H9 (cell line): Measurements from ENCODE around the gene KIF19. TPM values are rescaled to one million over a fixed set of nuclear protein-coding genes. Genes with fewer than 3 reads are reported as not detected.

Experiments used
- DNase-seq: peaks from one replicate; pipeline ENCODE4 v3.0.0-alpha.2; 2017
- H2AFZ ChIP-seq: one replicate; pipeline ENCODE4 v1.6.1; 2013; ENCODE audit warnings: mild to moderate bottlenecking, low read length, control low read depth, moderate library complexity
- H2AK5ac ChIP-seq: 2 replicates; pipeline ENCODE4 v1.6.1; 2013; ENCODE audit warnings: low read length, control low read depth, mixed read lengths; ENCODE audit not compliant: insufficient read length
- H2BK120ac ChIP-seq: one replicate; pipeline ENCODE4 v1.6.1; 2013; ENCODE audit warnings: low read depth, mild to moderate bottlenecking, low read length, control low read depth, inconsistent platforms; ENCODE audit not compliant: poor library complexity, severe bottlenecking
- H2BK12ac ChIP-seq: 2 replicates; pipeline ENCODE4 v1.6.1; 2013; ENCODE audit warnings: low read length, control low read depth, mixed read lengths, low read depth; ENCODE audit not compliant: insufficient read length
- H2BK15ac ChIP-seq: 2 replicates; pipeline ENCODE4 v1.6.1; 2013; ENCODE audit warnings: low read depth, low read length, control low read depth
- H2BK20ac ChIP-seq: one replicate; pipeline ENCODE4 v1.6.1; 2013; ENCODE audit warnings: low read depth, mild to moderate bottlenecking, low read length, control low read depth, inconsistent platforms; ENCODE audit not compliant: poor library complexity, severe bottlenecking
- H2BK5ac ChIP-seq: 2 replicates; pipeline ENCODE4 v1.6.1; 2013; ENCODE audit warnings: low read length, control low read depth, mixed read lengths; ENCODE audit not compliant: insufficient read length
- H3K14ac ChIP-seq: 2 replicates; pipeline ENCODE4 v1.6.1; 2013; ENCODE audit warnings: low read length, control low read depth; ENCODE audit not compliant: insufficient read depth
- H3K18ac ChIP-seq: 2 replicates; pipeline ENCODE4 v1.6.1; 2013; ENCODE audit warnings: low read depth, mild to moderate bottlenecking, mixed read lengths, low read length, control low read depth; ENCODE audit not compliant: insufficient read length
- H3K23ac ChIP-seq: 2 replicates; pipeline ENCODE4 v1.6.1; 2013; ENCODE audit warnings: low read length, control low read depth, mixed read lengths, low read depth; ENCODE audit not compliant: insufficient read length
- H3K23me2 ChIP-seq: 2 replicates; pipeline ENCODE4 v1.6.1; 2013; ENCODE audit warnings: low read depth, mild to moderate bottlenecking, mixed read lengths, low read length, control low read depth; ENCODE audit not compliant: insufficient read length, poor library complexity, severe bottlenecking
- H3K27ac ChIP-seq: 2 replicates; pipeline ENCODE4 v1.5.1; 2013; ENCODE audit warnings: low read length, control low read depth, mixed read lengths, low read depth; ENCODE audit not compliant: insufficient read length
- H3K27me3 ChIP-seq: 2 replicates; pipeline ENCODE4 v1.6.1; 2013; ENCODE audit warnings: low read length, control low read depth, inconsistent platforms; ENCODE audit not compliant: insufficient read depth
- H3K4ac ChIP-seq: 2 replicates; pipeline ENCODE4 v1.6.1; 2013; ENCODE audit warnings: low read depth, mild to moderate bottlenecking, control low read depth, inconsistent platforms, low read length, moderate library complexity
- H3K4me1 ChIP-seq: 2 replicates; pipeline ENCODE4 v1.6.1; 2013; ENCODE audit warnings: low read length, control low read depth, inconsistent platforms; ENCODE audit not compliant: insufficient read depth
- H3K4me2 ChIP-seq: 2 replicates; pipeline ENCODE4 v1.6.1; 2013; ENCODE audit warnings: low read length, control low read depth, mixed read lengths; ENCODE audit not compliant: insufficient read length, insufficient read depth
- H3K56ac ChIP-seq: 2 replicates; pipeline ENCODE4 v1.6.1; 2013; ENCODE audit warnings: low read depth, mild to moderate bottlenecking, mixed read lengths, low read length, control low read depth; ENCODE audit not compliant: insufficient read length
- H3K79me1 ChIP-seq: 2 replicates; pipeline ENCODE4 v1.6.1; 2013; ENCODE audit warnings: low read depth, mild to moderate bottlenecking, moderate library complexity, low read length, control low read depth, inconsistent platforms; ENCODE audit not compliant: insufficient read depth, poor library complexity, severe bottlenecking
- H3K79me2 ChIP-seq: 2 replicates; pipeline ENCODE4 v1.6.1; 2013; ENCODE audit warnings: low read length, control low read depth, inconsistent platforms; ENCODE audit not compliant: insufficient read depth
- H3K9ac ChIP-seq: 2 replicates; pipeline ENCODE4 v1.6.1; 2013; ENCODE audit warnings: low read length, control low read depth, mixed read lengths; ENCODE audit not compliant: insufficient read length; ENCODE audit errors: extremely low read depth
- H3K9me3 ChIP-seq: one replicate; pipeline ENCODE4 v1.6.1; 2013; ENCODE audit warnings: low read depth, low read length, inconsistent platforms; ENCODE audit not compliant: control insufficient read depth
- H3T11ph ChIP-seq: one replicate; pipeline ENCODE4 v1.6.1; 2013; ENCODE audit warnings: mild to moderate bottlenecking, low read length, control low read depth, inconsistent platforms
- H4K20me1 ChIP-seq: one replicate; pipeline ENCODE4 v1.6.1; 2013; ENCODE audit not compliant: control insufficient read depth, insufficient read length, insufficient read depth
- H4K5ac ChIP-seq: 2 replicates; pipeline ENCODE4 v1.6.1; 2013; ENCODE audit warnings: low read depth, mild to moderate bottlenecking, mixed read lengths, low read length, control low read depth; ENCODE audit not compliant: insufficient read length
- H4K8ac ChIP-seq: replicated peaks from 2 replicates; pipeline ENCODE4 v1.6.1; 2013; ENCODE audit warnings: low read length, control low read depth, mixed read lengths, low read depth; ENCODE audit not compliant: insufficient read length
- H4K91ac ChIP-seq: 2 replicates; pipeline ENCODE4 v1.6.1; 2013; ENCODE audit warnings: low read depth, mild to moderate bottlenecking, moderate library complexity, mixed read lengths, low read length, control low read depth; ENCODE audit not compliant: insufficient read length
- H3K27ac Mint-ChIP-seq, 3 experiments: 2 replicates in 2 of 3; 3 replicates in 1 of 3; pipeline ENCODE4 v1.8.0; 2020 to 2021; ENCODE audit warnings: mixed read lengths in 3 of 3, mild to moderate bottlenecking in 1 of 3, moderate library complexity in 1 of 3
- H3K27me3 Mint-ChIP-seq: 2 replicates; pipeline ENCODE4 v1.8.0; 2021; ENCODE audit warnings: low read depth, mild to moderate bottlenecking, moderate library complexity, mixed read lengths
- H3K36me3 Mint-ChIP-seq, 3 experiments: 2 replicates in 2 of 3; 3 replicates in 1 of 3; pipeline ENCODE4 v1.8.0; 2020 to 2021; ENCODE audit warnings: low read depth in 3 of 3, mixed read lengths in 3 of 3; ENCODE audit not compliant: insufficient read depth in 1 of 3
- H3K4me1 Mint-ChIP-seq, 2 experiments: 2 replicates each; pipeline ENCODE4 v1.8.0; 2020; ENCODE audit warnings: mixed read lengths in 2 of 2
- H3K4me3 Mint-ChIP-seq, 2 experiments: 2 replicates in 1 of 2; 3 replicates in 1 of 2; pipeline ENCODE4 v1.8.0; 2020 to 2021; ENCODE audit warnings: mild to moderate bottlenecking in 2 of 2, mixed read lengths in 2 of 2, moderate library complexity in 1 of 2
- H3K9me3 Mint-ChIP-seq, 2 experiments: 2 replicates in 1 of 2; 3 replicates in 1 of 2; pipeline ENCODE4 v1.8.0; 2020; ENCODE audit warnings: mild to moderate bottlenecking in 2 of 2, mixed read lengths in 2 of 2, moderate library complexity in 1 of 2
- WGBS: extraction: QIAGEN DNeasy Blood & Tissue Kit; methylation state at CpG from one replicate; pipeline ENCODE4 v1.1.7; 2013; ENCODE audit warnings: missing lambda C conversion rate, low lambda C conversion rate, mixed read lengths; ENCODE audit not compliant: insufficient read length; ENCODE audit errors: extremely low coverage; 5-methylcytosine and 5-hydroxymethylcytosine counted together
- total RNA-seq: library from RNA; stranded (reverse); gene quantifications from 2 replicates; pipeline ENCODE4 v1.2.1, GENCODE V29; 2021
- TF ChIP-seq, protein P1 (sequence below): fragments of 200-600 bp; sonication (generic); conservative IDR thresholded peaks from 3 replicates; pipeline ENCODE4 v1.8.0; 2021; ENCODE audit warnings: antibody characterized with exemption, mild to moderate bottlenecking

The KIF19 gene
- total RNA-seq, 1 experiment from 2014 or later = 0.13 TPM

DNA sequence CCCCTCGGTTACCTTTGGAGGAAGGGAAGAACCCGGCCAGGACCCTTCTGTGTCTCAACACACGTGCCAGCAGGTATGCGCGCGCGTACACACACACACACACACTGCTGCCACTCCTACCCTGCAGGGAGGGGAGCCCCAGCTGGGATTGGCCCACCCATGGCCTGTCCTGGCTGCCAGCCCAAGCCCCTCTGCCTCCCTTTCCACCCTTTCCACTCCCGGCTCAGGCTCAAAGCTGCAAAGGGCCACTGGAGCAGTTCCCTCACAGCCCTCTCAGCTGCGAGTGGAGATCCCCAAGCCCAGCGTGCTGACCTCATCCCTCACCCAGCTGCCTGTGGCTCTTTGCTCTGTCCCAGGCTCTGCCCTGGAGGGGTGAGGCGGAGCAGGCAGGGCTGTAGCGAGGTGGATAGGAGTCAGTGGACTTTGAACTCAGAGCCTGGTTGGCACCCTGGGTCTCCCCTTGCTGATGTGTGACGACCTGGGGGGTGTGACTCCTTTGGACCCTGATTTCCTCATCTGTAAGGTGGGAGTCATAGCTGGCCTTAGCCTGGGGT is 14.5 kb downstream of the KIF19 start:
- Histone ChIP-seq H3K27ac (no peak overlapping the region), H2AK5ac (no peak overlapping the region), H3K14ac (no peak overlapping the region; the same call in 1 of the 2 replicates), H3K23ac (no peak overlapping the region), H3K23me2 (no peaks in the 10 kb centered on the region), H3K56ac (no peak overlapping the region), H2BK12ac (no peak overlapping the region), H2BK120ac (no peak overlapping the region), H4K5ac (no peak overlapping the region), H2BK5ac (no peak overlapping the region), H3K9me3 (no peaks in the 10 kb centered on the region), H3K4me2 (no peak overlapping the region), H4K8ac (no peak overlapping the region), H3K18ac (no peak overlapping the region), H4K91ac (no peak overlapping the region), H2BK15ac (no peak overlapping the region), H3T11ph (no peak overlapping the region), H3K27me3 (no peaks in the 10 kb centered on the region), H4K20me1 (no peaks in the 10 kb centered on the region), H3K79me2 (no peaks in the 10 kb centered on the region), H3K79me1 (no peaks in the 10 kb centered on the region), H3K4me1 (peaks cover 2% of the 10 kb centered on the region; the same call in 1 of the 2 replicates), H2BK20ac (no peak overlapping the region), H3K9ac (no peak overlapping the region), H3K4ac (no peak overlapping the region), H2AFZ (no peak overlapping the region)
- H3K27ac Mint-ChIP-seq = no peak overlapping the region
- TF ChIP-seq, protein P1, sequence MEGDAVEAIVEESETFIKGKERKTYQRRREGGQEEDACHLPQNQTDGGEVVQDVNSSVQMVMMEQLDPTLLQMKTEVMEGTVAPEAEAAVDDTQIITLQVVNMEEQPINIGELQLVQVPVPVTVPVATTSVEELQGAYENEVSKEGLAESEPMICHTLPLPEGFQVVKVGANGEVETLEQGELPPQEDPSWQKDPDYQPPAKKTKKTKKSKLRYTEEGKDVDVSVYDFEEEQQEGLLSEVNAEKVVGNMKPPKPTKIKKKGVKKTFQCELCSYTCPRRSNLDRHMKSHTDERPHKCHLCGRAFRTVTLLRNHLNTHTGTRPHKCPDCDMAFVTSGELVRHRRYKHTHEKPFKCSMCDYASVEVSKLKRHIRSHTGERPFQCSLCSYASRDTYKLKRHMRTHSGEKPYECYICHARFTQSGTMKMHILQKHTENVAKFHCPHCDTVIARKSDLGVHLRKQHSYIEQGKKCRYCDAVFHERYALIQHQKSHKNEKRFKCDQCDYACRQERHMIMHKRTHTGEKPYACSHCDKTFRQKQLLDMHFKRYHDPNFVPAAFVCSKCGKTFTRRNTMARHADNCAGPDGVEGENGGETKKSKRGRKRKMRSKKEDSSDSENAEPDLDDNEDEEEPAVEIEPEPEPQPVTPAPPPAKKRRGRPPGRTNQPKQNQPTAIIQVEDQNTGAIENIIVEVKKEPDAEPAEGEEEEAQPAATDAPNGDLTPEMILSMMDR = no peak
- H3K4me3 Mint-ChIP-seq = no peak overlapping the region
- no peaks in the 10 kb centered on the region for H3K9me3 Mint-ChIP-seq
- peaks cover 35% of the 10 kb centered on the region for H3K27me3 Mint-ChIP-seq
- no CpG with 5 or more reads among the region's 13 CpGs for WGBS
- no peaks in the 10 kb centered on the region for H3K36me3 Mint-ChIP-seq
- peaks cover 22 to 46% of the 10 kb centered on the region in 2 experiments for H3K4me1 Mint-ChIP-seq
- no peak for DNase-seq
